Panc1 (cell line): ENCODE measurements around the gene NUP210. TPM values are rescaled to one million over a fixed set of nuclear protein-coding genes. Genes with fewer than 3 reads are reported as not detected.

Experiments
- ATAC-seq: fragments of 200-7000 bp; cut with Tn5 transposase; 2 replicates; pipeline ENCODE4 v1.9.1; 2020; ENCODE audit warnings: mild to moderate bottlenecking, moderate library complexity
- BruUV-seq: library from RNA; stranded (reverse); fragments of 400-500 nt; replicated peaks from 2 replicates; lab custom pipeline; 2021; lab: Mats Ljungman, UMichigan
- CTCF ChIA-PET: fragments of 300-600 bp; sonication (Branson Sonifier 250); formaldehyde crosslinking; loops from one replicate; lab custom pipeline; 2022; ENCODE audit warnings: antibody characterized with exemption; lab: Charles Lee
- POLR2A ChIA-PET: fragments of 300-600 bp; sonication (Branson Sonifier 250); formaldehyde crosslinking; loops from one replicate; lab custom pipeline; 2022; ENCODE audit warnings: antibody characterized with exemption; lab: Charles Lee
- DNase-seq: peaks from one replicate; pipeline ENCODE4 v3.0.0-alpha.2; 2010; ENCODE audit warnings: low read depth, low spot score
- H3K27ac ChIP-seq: 2 replicates; pipeline ENCODE4 v1.5.1; 2011; ENCODE audit warnings: mild to moderate bottlenecking, low read length, inconsistent platforms
- H3K27me3 ChIP-seq: fragments of 200-500 bp; sonication (Bioruptor generic); 2 replicates; pipeline ENCODE4 v1.6.0; 2014; ENCODE audit warnings: low read length, inconsistent platforms; ENCODE audit not compliant: control insufficient read depth, insufficient read depth
- H3K36me3 ChIP-seq: fragments of 200-500 bp; sonication (Bioruptor generic); 2 replicates; pipeline ENCODE4 v1.5.1; 2014; ENCODE audit warnings: inconsistent platforms, mild to moderate bottlenecking, low read length, moderate library complexity; ENCODE audit not compliant: control insufficient read depth, insufficient read depth
- H3K4me1 ChIP-seq: 2 replicates; pipeline ENCODE4 v1.5.1; 2011; ENCODE audit warnings: inconsistent platforms, mild to moderate bottlenecking, low read length, moderate library complexity; ENCODE audit not compliant: control insufficient read depth, insufficient read depth
- H3K4me3 ChIP-seq, 2 experiments: 2 replicates each; pipeline ENCODE4 v1.5.1; 2011 to 2012; ENCODE audit warnings: low read depth in 2 of 2, low read length in 2 of 2, mild to moderate bottlenecking in 2 of 2, inconsistent platforms in 1 of 2, moderate library complexity in 1 of 2
- H3K9me3 ChIP-seq: fragments of 200-500 bp; sonication (Bioruptor generic); 2 replicates; pipeline ENCODE4 v1.5.1; 2014; ENCODE audit warnings: low read depth, mild to moderate bottlenecking, inconsistent platforms, low read length, moderate library complexity; ENCODE audit not compliant: control insufficient read depth, insufficient read depth
- POLR2AphosphoS5 ChIP-seq: IDR thresholded peaks from 2 replicates; pipeline ENCODE4 v1.6.1; 2012; ENCODE audit warnings: mild to moderate bottlenecking, low read depth, low read length, moderate library complexity
- REST ChIP-seq, 2 experiments: IDR thresholded peaks; 2 replicates each; pipeline ENCODE4 v1.6.1; 2011 to 2012; ENCODE audit warnings: low read depth in 2 of 2, control low read depth in 1 of 2, low read length in 1 of 2, mild to moderate bottlenecking in 1 of 2, moderate library complexity in 1 of 2; ENCODE audit not compliant: insufficient read depth in 1 of 2
- SIN3A ChIP-seq: IDR thresholded peaks from 2 replicates; pipeline ENCODE4 v1.6.1; 2012; ENCODE audit warnings: low read depth, mild to moderate bottlenecking, low read length, moderate library complexity, borderline replicate concordance; ENCODE audit not compliant: insufficient read depth
- TCF7L2 ChIP-seq: IDR thresholded peaks from 2 replicates; pipeline ENCODE4 v1.6.1; 2011; ENCODE audit warnings: mild to moderate bottlenecking, low read depth, low read length, inconsistent platforms
- in situ Hi-C: cut with HindIII; loops from 2 replicates; pipeline ENCODE4 v1.10.0; 2016; ENCODE audit warnings: low sequenced_read_pairs, low pct_unique_long_range_greater_than_20kb
- intact Hi-C: fragments of 100-400 bp; cut with micrococcal nuclease; formaldehyde crosslinking; loops from one replicate; pipeline ENCODE4 v1.10.0; 2022; ENCODE audit not compliant: unreplicated experiment
- total RNA-seq: library from RNA; stranded (reverse); gene quantifications from one replicate; pipeline ENCODE4 v1.2.1, GENCODE V29; 2021; ENCODE audit not compliant: unreplicated experiment
- TF ChIP-seq, protein P1 (sequence below): fragments of 450-650 bp; IDR thresholded peaks from 2 replicates; pipeline ENCODE4 v1.5.1; 2017; ENCODE audit warnings: mild to moderate bottlenecking

Gene NUP210
- total RNA-seq, 1 experiment from 2014 or later, result 36.8 TPM

GRCh38 chr3:13319564-13320220 is 100.4 kb downstream of the NUP210 start:
- no peak for ATAC-seq
- TF ChIP-seq SIN3A (no peak), REST (IDR thresholded peaks at IDR 0.05; ENCODE audit: insufficient read depth in 1 of 2, low read depth in 2 of 2, low read length in 1 of 2) (no peak), POLR2AphosphoS5 (no peak), TCF7L2 (no peak)
- TF ChIP-seq, protein P1, sequence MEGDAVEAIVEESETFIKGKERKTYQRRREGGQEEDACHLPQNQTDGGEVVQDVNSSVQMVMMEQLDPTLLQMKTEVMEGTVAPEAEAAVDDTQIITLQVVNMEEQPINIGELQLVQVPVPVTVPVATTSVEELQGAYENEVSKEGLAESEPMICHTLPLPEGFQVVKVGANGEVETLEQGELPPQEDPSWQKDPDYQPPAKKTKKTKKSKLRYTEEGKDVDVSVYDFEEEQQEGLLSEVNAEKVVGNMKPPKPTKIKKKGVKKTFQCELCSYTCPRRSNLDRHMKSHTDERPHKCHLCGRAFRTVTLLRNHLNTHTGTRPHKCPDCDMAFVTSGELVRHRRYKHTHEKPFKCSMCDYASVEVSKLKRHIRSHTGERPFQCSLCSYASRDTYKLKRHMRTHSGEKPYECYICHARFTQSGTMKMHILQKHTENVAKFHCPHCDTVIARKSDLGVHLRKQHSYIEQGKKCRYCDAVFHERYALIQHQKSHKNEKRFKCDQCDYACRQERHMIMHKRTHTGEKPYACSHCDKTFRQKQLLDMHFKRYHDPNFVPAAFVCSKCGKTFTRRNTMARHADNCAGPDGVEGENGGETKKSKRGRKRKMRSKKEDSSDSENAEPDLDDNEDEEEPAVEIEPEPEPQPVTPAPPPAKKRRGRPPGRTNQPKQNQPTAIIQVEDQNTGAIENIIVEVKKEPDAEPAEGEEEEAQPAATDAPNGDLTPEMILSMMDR, result no peak
- DNase-seq, result no peak
- intact Hi-C loops, result no loop called here
- Histone ChIP-seq H3K27me3 (no peaks in the 10 kb centered on the region), H3K4me3 (no peak overlapping the region), H3K4me1 (no peaks in the 10 kb centered on the region), H3K36me3 (no peaks in the 10 kb centered on the region), H3K27ac (no peak overlapping the region), H3K9me3 (no peaks in the 10 kb centered on the region)
- ChIA-PET POLR2A (no interaction called here), CTCF (no interaction called here)
- BruUV-seq, result no TSS peak
- in situ Hi-C loops, result no loop called here

- Histone ChIP-seq H3K36me3 (no peaks in the 10 kb centered on the region), H3K27ac (no peak overlapping the region), H3K9me3 (no peaks in the 10 kb centered on the region), H3K4me1 (no peaks in the 10 kb centered on the region), H3K4me3 (no peak overlapping the region), H3K27me3 (no peaks in the 10 kb centered on the region)
- in situ Hi-C loops, result no loop called here
- CTCF ChIA-PET, result interaction anchor here (0.6 kb wide), 1 partner anchor 135 kb away, joined by 3 read pairs; no protein-coding TSS in a partner anchor
- ATAC-seq, result no peak
- no TSS peak for BruUV-seq
- POLR2A ChIA-PET, result no interaction called here
- intact Hi-C loops, result no loop called here
- TF ChIP-seq, protein P1, result no peak
- no peak for TF ChIP-seq TCF7L2
- TF ChIP-seq REST (IDR thresholded peaks at IDR 0.05; ENCODE audit: insufficient read depth in 1 of 2, low read depth in 2 of 2, low read length in 1 of 2), result no peak
- no peak for TF ChIP-seq SIN3A
- DNase-seq, result no peak
These were observed 101.3 kb downstream of the NUP210 start for GRCh38 chr3:13318626-13319470.
